Tibial nerve (tissue), 4 donors: ENCODE data around the gene FNTB. TPM values are rescaled to one million over a fixed set of nuclear protein-coding genes. Genes with fewer than 3 reads are reported as not detected.

Source experiments
- DNase-seq, 2 donors: peaks; one replicate each; pipeline ENCODE4 v3.0.0-alpha.2; 2019; ENCODE audit warnings: low spot score in 2 of 2
- H3K27ac ChIP-seq, 4 donors: fragments of 200-600 bp; sonication (generic) in 3 of 4; one replicate each; pipeline ENCODE4 v1.5.1; 2017 to 2019; ENCODE audit warnings: mild to moderate bottlenecking in 1 of 4
- H3K27me3 ChIP-seq, 2 donors: fragments of 200-600 bp; sonication (generic) in 1 of 2; one replicate each; pipeline versions ENCODE4 v1.5.1 to v1.6.0; 2017 to 2019
- H3K36me3 ChIP-seq, 3 donors: fragments of 200-600 bp; sonication (generic); one replicate each; pipeline ENCODE4 v1.5.1; 2018 to 2019
- H3K4me1 ChIP-seq, 4 donors: fragments of 200-600 bp; sonication (generic) in 3 of 4; one replicate each; pipeline ENCODE4 v1.5.1; 2017 to 2019
- H3K4me3 ChIP-seq, 4 donors: fragments of 200-600 bp; sonication (generic) in 3 of 4; one replicate each; pipeline ENCODE4 v1.5.1; 2017 to 2019; ENCODE audit warnings: mild to moderate bottlenecking in 1 of 4, moderate library complexity in 1 of 4
- H3K9me3 ChIP-seq, 4 donors: fragments of 200-600 bp; sonication (generic) in 3 of 4; one replicate each; pipeline ENCODE4 v1.5.1; 2017 to 2019
- CTCF ChIP-seq, 5 experiments: fragments of 200-600 bp in 3 of 5; fragments of 450-650 bp in 2 of 5; sonication (generic) in 3 of 5; IDR thresholded peaks; one replicate each; pipeline ENCODE4 v1.5.1; 2016 to 2019; ENCODE audit warnings: antibody characterized with exemption in 5 of 5, mild to moderate bottlenecking in 3 of 5, moderate library complexity in 2 of 5
- EP300 ChIP-seq, 2 donors: sonication (generic); formaldehyde crosslinking; IDR thresholded peaks; one replicate each; pipeline ENCODE4 v1.6.1; 2017; ENCODE audit warnings: antibody characterized with exemption in 2 of 2, mild to moderate bottlenecking in 1 of 2
- POLR2A ChIP-seq, 2 donors: fragments of 450-650 bp; IDR thresholded peaks; one replicate each; pipeline ENCODE4 v1.6.1; 2017; ENCODE audit warnings: antibody characterized with exemption in 2 of 2, mild to moderate bottlenecking in 2 of 2, moderate library complexity in 2 of 2
- WGBS, 2 donors: methylation state at CpG; one replicate each; pipeline ENCODE4 v1.1.5; 2018; 5-methylcytosine and 5-hydroxymethylcytosine counted together
- total RNA-seq, 4 donors: library from RNA; depleted of rRNA; stranded (reverse); fragments of >200 nt; gene quantifications; one replicate each; pipeline ENCODE4 v1.1.0, GENCODE V29; 2016

Gene FNTB
- total RNA-seq, 4 donors from 2014 or later: 21.0 to 34.5 (median 31.0) TPM

- TF ChIP-seq POLR2A (IDR thresholded peaks at IDR 0.05): no peak
- TF ChIP-seq EP300 (IDR thresholded peaks at IDR 0.05): no peak
- no peak for TF ChIP-seq CTCF (IDR thresholded peaks at IDR 0.05)
- no peak overlapping the region for H3K4me3 ChIP-seq
- no peak for DNase-seq
- WGBS, 2 donors: 88 to 94% methylated on average over 2 of the region's 2 CpGs
- H3K27me3 ChIP-seq: no peaks in the 10 kb centered on the region
- H3K36me3 ChIP-seq: peaks cover 0 to 32% (median 0%) of the 10 kb centered on the region in 3 donors
- no peaks in the 10 kb centered on the region for H3K9me3 ChIP-seq
- H3K4me1 ChIP-seq: no peaks in the 10 kb centered on the region
- H3K27ac ChIP-seq: no peak overlapping the region
Measured at GRCh38 chr14:64958201-64958600, 28.5 kb upstream of the FNTB start.

GRCh38 chr14:64958743-64959142, 28.0 kb upstream of the FNTB start:
- no peak for DNase-seq
- no peaks in the 10 kb centered on the region for H3K9me3 ChIP-seq
- peaks cover 0 to 27% (median 0%) of the 10 kb centered on the region in 3 donors for H3K36me3 ChIP-seq
- H3K27ac ChIP-seq: no peak overlapping the region
- no peak overlapping the region for H3K4me3 ChIP-seq
- 80 to 98% methylated on average over 3 to 5 of the region's 5 CpGs for WGBS, 2 donors
- TF ChIP-seq CTCF (IDR thresholded peaks at IDR 0.05) (no peak), EP300 (IDR thresholded peaks at IDR 0.05) (no peak), POLR2A (IDR thresholded peaks at IDR 0.05) (no peak)
- no peaks in the 10 kb centered on the region for H3K4me1 ChIP-seq
- H3K27me3 ChIP-seq: no peaks in the 10 kb centered on the region

- DNase-seq: no peak
- Histone ChIP-seq H3K4me3 (no peak overlapping the region), H3K27me3 (no peaks in the 10 kb centered on the region), H3K9me3 (no peaks in the 10 kb centered on the region), H3K36me3 (peaks cover 0 to 14% (median 0%) of the 10 kb centered on the region in 3 donors), H3K27ac (no peak overlapping the region), H3K4me1 (no peaks in the 10 kb centered on the region)
- 61 to 68% methylated on average over 5 of the region's 5 CpGs for WGBS, 2 donors
- TF ChIP-seq EP300 (IDR thresholded peaks at IDR 0.05) (no peak), CTCF (IDR thresholded peaks at IDR 0.05) (no peak), POLR2A (IDR thresholded peaks at IDR 0.05) (no peak)
Measured at GRCh38 chr14:64960762-64961276, 25.9 kb upstream of the FNTB start.

- no peaks in the 10 kb centered on the region for H3K27me3 ChIP-seq
- peaks cover 0 to 7% (median 0%) of the 10 kb centered on the region in 3 donors for H3K36me3 ChIP-seq
- no peaks in the 10 kb centered on the region for H3K4me1 ChIP-seq
- H3K27ac ChIP-seq: no peak overlapping the region
- no peak for TF ChIP-seq CTCF (IDR thresholded peaks at IDR 0.05)
- no peak for TF ChIP-seq EP300 (IDR thresholded peaks at IDR 0.05)
- H3K4me3 ChIP-seq: no peak overlapping the region
- no peak for DNase-seq
- WGBS, 2 donors: 48 to 57% methylated on average over 1 of the region's 1 CpG
- H3K9me3 ChIP-seq: no peaks in the 10 kb centered on the region
Measured at GRCh38 chr14:64963611-64964010, 23.1 kb upstream of the FNTB start.

GRCh38 chr14:64965356-64966000, 21.2 kb upstream of the FNTB start:
- WGBS, 2 donors: 89% methylated on average over 15 of the region's 15 CpGs
- Histone ChIP-seq H3K36me3 (peaks cover 0 to 7% (median 0%) of the 10 kb centered on the region in 3 donors), H3K27me3 (no peaks in the 10 kb centered on the region), H3K4me3 (no peak overlapping the region), H3K9me3 (no peaks in the 10 kb centered on the region), H3K27ac (no peak overlapping the region), H3K4me1 (peaks cover 0 to 1% (median 0%) of the 10 kb centered on the region in 4 donors)
- no peak for DNase-seq
- TF ChIP-seq CTCF (IDR thresholded peaks at IDR 0.05) (no peak), POLR2A (IDR thresholded peaks at IDR 0.05) (no peak), EP300 (IDR thresholded peaks at IDR 0.05) (no peak)
